GM19240 (cell line): ENCODE results near the gene INPP5A.

ENCODE experiments used
- DNase-seq: peaks from one replicate; pipeline ENCODE4 v3.0.0; 2011; ENCODE audit warnings: low spot score; ENCODE audit not compliant: insufficient read length

INPP5A gene

DNA sequence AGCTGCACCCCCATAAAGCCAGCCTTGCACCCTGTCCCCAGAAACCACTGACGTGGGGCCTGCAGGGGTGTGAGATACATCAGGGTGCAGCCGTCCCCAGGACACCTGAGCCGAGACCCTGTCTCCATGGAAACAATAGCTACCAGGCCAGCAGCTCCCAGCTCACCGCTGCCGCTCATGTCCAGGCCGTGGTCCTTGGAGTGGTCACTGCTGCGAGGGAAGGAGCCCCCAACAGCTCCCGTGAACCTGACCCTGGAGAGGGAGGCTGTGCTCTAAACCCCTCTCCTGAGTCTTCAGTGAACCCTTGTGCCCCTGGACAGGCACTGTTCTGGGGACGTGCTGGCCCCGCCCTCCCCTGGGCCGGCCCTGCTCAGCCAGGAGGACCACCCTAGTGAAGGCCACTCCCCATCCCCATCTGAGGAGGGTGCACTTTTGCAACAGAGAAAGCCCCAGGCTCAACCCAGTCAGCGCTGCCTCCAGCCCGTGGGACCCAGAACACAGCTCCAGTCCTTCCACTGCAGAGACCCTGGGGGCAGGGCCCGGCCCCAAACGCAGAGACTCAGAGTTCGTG is 19.6 kb upstream of the INPP5A start:
- DNase-seq = no peak

- no peak for DNase-seq
Observed at GRCh38 chr10:132518572-132519381, 18.8 kb upstream of the INPP5A start.

GRCh38 chr10:132519382-132520176 is 18.0 kb upstream of the INPP5A start:
- no peak for DNase-seq

DNA sequence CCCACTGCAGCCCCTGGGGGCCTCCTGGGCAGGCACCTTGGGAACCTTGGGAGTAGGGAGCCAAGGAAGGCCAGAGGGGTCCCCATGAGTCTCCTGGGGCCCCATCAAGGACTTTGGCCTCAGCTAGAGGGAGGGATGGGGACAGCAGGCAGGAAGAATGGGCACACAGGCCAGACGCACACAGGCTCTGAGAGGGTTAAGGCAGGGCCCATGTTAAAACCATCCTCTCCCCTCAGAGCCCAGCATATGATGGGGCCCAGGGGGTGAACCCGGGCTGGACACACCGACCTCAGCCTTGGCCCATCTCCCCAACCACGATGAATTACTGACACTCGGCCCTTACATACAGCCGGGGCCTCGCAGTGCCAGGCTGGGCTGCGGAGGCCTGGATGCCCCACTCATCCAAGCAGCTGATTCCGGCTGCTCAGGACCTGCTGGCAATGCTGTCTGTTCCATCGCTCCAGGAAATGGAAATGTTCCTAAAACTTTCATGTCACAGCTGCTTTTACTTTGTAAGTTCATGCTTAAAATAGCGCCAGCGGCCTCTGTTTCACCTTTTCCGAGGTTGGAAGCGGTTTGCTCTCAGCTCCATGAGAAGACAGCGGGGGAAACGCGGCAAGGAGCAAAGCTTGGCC is 17.3 kb upstream of the INPP5A start:
- DNase-seq = no peak

GRCh38 chr10:132521041-132521465 is 16.5 kb upstream of the INPP5A start:
- no peak for DNase-seq

- DNase-seq = no peak
Observed at GRCh38 chr10:132521466-132522102, 16.0 kb upstream of the INPP5A start.

GRCh38 chr10:132522521-132523411 is 14.8 kb upstream of the INPP5A start:
- DNase-seq = no peak

DNA sequence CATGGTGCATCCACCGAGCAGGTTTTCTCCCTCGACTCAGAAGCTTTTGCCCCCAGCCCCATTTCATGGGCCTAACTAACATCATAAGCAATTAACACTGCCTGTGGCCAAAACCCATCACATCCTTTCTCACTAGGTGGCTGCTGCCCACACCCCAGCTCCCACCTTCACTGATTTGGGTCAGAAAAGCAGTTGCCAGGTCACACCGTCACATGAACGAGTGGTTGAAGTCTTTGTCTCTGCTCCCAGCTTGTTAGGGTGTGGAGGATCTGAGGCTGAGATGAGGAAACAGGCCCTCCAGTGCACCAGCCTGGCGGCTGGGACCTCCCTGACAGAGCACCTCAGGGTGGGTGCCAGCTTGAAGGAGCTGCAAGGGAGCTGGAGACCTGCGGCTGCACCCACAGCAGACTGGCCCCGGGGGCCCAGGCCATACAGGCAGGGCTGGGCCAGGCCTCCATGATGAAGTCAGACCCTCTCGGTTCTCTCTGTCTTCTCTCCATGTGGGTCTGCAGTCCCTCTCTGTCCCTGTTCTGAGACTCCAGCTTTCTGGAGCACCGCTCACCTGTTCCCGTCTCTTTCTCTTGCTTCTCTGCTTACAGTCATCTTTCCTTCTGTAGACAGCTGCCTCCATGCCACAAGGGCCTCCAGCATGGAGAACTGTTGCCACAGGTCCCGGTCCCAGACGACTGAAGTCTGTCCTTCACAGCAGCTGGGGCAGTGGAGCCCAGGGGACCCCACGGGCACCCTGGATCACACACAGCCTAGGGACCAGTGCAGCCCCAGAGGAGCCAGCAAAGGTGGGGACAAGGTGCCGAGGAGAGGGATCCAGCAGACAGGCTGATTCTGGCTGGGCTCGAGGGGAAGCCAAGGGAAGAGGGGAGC is 13.8 kb upstream of the INPP5A start:
- DNase-seq = no peak

- DNase-seq = no peak
Observed at GRCh38 chr10:132524443-132525285, 12.9 kb upstream of the INPP5A start.

GRCh38 chr10:132526676-132527075 is 10.9 kb upstream of the INPP5A start:
- no peak for DNase-seq

DNA sequence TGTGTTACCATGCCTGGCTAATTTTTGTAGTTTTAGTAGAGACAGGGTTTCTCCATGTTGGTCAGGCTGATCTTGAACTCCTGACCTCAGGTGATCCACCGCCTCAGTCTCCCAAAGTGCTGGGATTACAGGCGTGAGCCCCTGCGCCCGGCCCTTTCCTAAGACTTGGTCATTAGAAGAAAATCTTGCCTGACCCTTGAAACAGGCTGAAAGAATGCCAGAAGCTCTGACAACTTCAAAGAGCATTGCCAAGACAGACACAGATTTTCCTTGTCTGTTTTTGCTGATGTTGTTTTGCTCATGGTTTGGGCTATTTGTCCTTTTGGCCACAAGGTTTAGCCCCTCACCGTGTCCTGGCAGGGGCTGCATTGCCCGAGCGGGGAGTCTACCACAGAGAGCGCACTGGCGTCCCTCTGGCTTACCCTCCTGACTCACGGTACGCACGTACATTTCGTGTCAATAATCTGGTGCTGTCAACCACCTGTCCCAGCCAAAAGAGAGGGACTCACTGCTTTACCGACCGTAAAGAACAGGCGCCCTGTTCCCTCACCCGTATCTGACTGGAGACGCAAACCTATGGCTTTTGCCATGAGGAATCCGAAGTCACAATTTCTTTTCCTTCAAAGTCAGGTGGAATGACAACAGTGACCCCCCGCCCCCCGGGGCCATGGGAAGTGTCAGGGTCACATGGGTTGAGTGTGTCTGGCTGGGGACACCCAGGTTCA is 10.1 kb upstream of the INPP5A start:
- DNase-seq = no peak

- DNase-seq = no peak
Observed at GRCh38 chr10:132528064-132528691, 9.4 kb upstream of the INPP5A start.

DNA sequence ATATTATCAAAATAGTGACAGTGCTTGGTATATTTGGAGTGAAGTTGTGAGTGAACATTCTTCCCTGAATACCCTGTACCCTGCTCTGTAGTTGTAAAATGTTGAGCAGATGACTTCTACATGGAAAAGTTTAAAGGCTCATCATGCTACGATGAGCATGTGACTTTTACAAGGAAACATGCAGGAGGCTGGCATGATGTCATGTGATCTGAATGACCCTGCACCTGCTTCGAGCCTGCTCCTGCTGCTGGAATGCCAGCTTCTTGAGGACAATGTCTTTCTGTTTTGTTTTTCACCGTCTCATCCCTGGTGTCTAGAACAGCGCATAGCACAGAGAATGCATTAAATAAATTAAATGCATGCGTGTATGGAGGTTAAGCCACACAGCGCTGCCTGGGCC is 5.4 kb upstream of the INPP5A start:
- no peak for DNase-seq

DNA sequence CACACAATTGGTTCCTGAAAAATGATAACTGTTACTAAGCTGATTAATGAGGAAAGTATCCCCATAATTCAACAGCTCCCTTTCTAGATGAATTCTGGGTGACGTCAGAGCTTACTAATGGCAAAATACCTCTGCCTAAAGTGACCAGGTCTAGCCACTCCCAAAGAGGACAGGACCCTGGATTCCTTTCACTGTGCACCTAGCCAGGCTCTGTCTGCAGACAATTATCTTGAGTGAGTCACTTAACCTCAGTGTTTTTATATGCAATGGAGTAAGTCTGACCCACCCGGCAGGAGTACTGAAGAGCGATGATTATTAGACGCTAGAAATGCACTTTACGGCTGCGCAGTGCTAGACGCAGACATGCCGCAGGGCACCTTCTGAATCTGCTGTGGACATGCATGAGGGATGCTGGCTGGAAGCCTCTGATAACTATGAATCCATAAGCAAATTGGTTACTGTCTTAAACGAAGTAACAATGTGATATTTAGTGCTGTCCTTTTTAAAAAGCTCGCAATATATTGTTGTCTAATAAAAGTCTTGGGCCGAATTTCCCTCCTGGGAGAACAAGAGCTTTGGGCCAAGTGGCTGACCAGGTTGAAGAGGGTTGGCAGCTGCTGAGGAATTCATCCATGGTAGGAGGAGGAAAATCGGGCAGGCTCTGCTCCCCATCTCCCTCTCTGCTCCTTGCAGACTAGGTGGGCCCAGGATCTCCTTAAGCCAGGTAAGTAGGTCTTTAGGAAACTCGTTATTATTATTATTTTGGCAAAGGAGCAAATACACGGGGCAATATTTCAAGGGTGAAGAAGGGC is 4.6 kb upstream of the INPP5A start:
- DNase-seq = no peak

DNA sequence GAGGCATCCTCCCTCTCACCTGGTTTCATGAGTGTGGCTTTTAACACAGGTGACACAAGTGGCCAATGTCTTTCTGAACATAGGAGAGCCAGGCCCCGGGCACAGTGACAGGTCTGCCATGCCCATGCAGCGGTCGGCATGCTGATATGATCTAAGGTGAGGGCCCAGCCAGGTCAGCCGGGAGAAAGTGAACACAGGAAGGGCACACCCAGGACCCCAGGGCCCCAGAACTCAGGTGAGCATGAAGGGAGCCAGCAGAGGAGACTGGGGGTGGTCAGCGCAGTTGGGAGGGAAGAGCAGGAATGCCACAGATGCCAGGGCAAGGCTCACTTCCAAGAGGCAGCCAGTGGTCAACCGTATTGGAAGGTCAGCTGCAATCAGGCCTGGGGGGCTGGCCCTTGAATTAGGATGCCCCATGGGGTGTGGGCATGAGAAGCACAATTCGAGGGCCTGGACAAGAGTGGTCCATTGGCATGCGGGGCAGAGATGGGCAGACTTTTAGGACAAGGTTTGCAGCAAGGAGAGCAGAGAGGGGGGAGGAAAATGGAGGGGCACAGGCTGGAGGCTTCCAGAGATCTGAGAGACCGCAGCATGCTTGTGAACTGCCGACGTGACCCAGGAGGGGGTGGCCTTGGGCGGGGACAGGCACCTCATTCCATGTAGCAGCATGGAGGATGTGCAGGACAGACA is 3.9 kb upstream of the INPP5A start:
- no peak for DNase-seq
